Germinal center (tissue), 1 donor: ENCODE data around the gene FAU.
"Not testable (repeated sequence)": the region's sequence is repeated elsewhere in the genome, so short reads cannot be mapped to it uniquely, and the experiment has no call there.

ENCODE experiments used
- DNase-seq: peaks from one replicate; pipeline ENCODE4 v3.0.0; 2012; ENCODE audit warnings: mixed read lengths, low spot score

Gene FAU

GRCh38 chr11:65119670-65119995 is 2.3 kb downstream of the FAU start:
- no peak for DNase-seq

- DNase-seq = not testable (repeated sequence)
These were observed 2.9 kb downstream of the FAU start for GRCh38 chr11:65118891-65119669.

GRCh38 chr11:65118097-65118837 is 3.7 kb downstream of the FAU start:
- DNase-seq = no peak

- peak; percentile 92 for DNase-seq
These were observed 4.5 kb downstream of the FAU start, which contains the start of gene ZNHIT2 for GRCh38 chr11:65117206-65118096. Gene ZNHIT2 (minus strand): TSS chr11:65117701. CDS start chr11:65117653, 48 bp downstream.

GRCh38 chr11:65116370-65117205 is 5.3 kb downstream of the FAU start:
- no peak for DNase-seq

- DNase-seq = no peak
These were observed 6.4 kb downstream of the FAU start for GRCh38 chr11:65115361-65116082.

- no peak for DNase-seq
These were observed 7.3 kb downstream of the FAU start for GRCh38 chr11:65114538-65115171.

- no peak for DNase-seq
These were observed 8.1 kb downstream of the FAU start for GRCh38 chr11:65113839-65114238.

- no peak for DNase-seq
These were observed 8.6 kb downstream of the FAU start for GRCh38 chr11:65113361-65113756.

GRCh38 chr11:65112546-65113360 is 9.2 kb downstream of the FAU start:
- DNase-seq = peak; percentile 77

GRCh38 chr11:65111744-65112545 is 10.0 kb downstream of the FAU start, which contains the start of gene TM7SF2:
Gene TM7SF2 (plus strand): TSS chr11:65111872. CDS start chr11:65112016, 144 bp downstream.
- peak; percentile 97 for DNase-seq

GRCh38 chr11:65111159-65111743 is 10.7 kb downstream of the FAU start:
- DNase-seq = no peak

GRCh38 chr11:65110354-65110861 is 11.5 kb downstream of the FAU start:
- peak; percentile 88 for DNase-seq

- DNase-seq = no peak
These were observed 12.4 kb downstream of the FAU start for GRCh38 chr11:65109231-65110198.

GRCh38 chr11:65108469-65109123 is 13.3 kb downstream of the FAU start:
- DNase-seq = no peak
